ENCODE measurements around the gene DACH1.

DACH1 gene

DNA sequence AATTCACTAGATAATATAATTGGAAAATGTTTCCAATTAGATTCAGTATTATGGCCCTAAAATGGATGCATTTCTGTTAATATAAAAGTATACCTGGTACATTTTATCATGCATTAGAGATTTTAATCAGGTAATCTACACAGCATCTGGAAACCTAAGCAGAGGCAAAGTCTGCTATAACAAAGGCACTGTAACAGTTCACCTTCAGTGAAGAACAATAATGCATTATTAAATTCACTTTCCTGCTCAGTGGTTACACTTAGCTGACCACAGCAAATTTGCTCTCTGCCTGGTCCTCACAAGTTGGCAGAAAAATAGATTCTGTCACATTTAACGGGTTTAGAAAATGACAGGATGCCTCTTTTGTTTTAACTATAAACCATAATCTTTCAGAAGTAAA lies 326.9 kb downstream of the DACH1 start:
- DNase-seq: no peak

GRCh38 chr13:71536201-71536600 lies 330.8 kb downstream of the DACH1 start:
- no peak for DNase-seq

GRCh38 chr13:71524613-71525304 lies 342.2 kb downstream of the DACH1 start:
- no peak for DNase-seq

DNA sequence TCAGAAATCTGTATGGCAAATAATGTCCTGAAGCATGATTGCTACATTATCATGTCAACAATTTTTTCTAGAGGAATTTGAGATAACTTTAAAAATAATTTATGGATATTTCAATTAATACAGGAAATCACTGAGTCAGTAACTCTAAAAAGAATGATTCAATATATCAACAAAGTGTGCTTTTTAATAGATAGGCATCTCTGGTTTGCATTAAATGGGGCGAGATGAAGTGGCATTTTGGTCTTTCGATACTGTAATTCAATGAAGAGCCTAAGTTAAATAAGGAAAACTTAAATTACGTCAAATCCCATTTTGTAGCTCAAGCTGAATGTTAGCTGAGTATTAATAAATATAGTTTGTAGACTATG lies 342.8 kb downstream of the DACH1 start:
- DNase-seq: no peak

DNA sequence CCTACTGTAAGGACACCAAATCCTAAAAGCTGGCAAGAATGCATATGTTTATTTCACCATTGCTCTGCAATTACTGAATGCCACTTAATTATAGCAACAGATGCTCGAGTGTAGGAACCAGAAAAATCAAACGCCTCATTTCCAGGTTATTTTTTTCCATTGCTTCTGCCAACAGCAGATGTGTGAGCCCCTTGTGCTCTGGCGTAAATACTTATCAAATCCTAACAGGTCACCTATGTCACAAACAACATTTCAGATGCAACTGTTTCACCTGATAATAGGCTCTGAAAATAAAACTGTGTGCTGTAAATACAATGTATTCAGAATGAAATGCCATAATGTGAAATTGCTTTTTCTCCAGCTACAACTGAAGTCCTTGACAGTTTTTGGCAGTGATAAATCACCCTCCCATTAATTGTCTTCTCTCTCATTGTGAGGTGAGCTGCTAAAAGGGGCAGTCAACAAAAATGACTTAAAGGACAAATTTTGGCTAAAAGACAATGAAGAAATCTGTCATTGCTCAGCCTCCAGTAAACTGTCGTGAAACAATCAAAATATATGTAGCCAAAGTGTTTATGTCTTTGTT lies 344.0 kb downstream of the DACH1 start:
- no peak for DNase-seq

DNA sequence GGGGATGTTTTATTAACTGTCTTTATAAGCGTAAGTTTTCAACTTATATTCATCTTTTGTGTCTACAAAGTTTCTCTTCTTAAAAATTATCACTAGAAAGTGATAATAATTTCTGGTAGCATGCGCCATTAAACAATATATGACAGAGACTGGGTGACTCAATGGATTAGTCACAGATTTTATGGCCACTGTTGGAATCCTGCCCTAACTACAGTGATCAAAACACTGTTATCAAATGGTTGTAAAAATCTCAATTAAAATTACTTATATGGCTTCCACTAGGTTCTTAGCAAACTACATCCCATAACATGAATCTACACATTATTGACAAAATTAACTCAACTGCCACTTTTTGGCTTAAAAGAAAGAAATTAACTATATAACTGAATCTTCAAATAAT lies 350.0 kb downstream of the DACH1 start:
- no peak for DNase-seq

- DNase-seq: no peak
Measured at GRCh38 chr13:71516521-71516920, 350.5 kb downstream of the DACH1 start.

DNA sequence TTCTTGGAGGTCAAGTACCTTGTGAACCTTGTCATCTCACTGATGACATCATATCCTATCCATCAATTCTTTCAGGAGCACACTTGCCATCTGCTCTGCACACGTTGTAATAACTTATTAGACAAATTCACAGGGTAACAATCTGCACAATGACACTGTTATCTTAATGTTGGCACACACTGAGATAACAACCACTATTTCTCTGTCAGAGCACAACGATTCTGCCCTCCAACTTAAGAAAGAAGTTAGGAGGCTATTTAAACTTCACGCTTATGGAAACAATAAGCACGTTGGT lies 351.3 kb downstream of the DACH1 start:
- DNase-seq: no peak

DNA sequence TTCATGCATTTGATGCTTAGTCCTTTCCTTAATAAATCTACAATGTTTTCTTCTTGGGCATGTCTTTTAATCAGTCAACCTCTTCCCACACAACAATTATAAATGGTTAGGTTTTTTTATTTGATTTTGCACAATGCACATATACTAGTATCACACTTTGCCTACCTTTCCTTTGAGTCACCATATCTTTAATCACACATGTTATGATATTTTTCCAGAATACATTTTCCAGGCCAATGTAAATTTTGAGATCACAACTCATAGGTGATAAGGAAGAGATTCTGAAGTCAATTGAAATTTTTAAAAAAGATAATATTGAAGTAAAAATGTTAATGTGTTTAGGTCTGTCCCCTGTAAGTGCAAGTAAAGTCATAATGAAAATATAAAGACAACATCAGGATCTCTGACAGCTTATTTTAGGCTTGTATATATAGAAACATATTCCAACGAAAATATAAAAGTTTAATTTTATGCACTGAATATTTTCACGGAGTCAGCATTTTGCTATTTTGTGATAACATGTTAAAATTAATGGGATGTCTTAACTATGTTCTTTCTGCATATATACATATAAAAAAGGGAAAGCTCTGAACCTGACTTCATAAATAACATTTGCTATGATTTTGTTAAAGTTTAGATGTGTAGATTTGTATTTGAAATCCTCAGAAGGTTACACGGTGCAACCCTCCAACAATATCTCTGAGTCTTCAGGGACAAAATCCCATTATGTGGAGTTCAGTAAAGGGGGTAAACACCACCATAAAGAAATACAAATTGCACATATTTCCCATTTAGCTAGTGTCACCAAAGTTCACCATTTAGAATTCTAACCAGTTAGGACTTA lies 351.9 kb downstream of the DACH1 start:
- DNase-seq: no peak

GRCh38 chr13:71513411-71514033 lies 353.5 kb downstream of the DACH1 start:
- no peak for DNase-seq

DNA sequence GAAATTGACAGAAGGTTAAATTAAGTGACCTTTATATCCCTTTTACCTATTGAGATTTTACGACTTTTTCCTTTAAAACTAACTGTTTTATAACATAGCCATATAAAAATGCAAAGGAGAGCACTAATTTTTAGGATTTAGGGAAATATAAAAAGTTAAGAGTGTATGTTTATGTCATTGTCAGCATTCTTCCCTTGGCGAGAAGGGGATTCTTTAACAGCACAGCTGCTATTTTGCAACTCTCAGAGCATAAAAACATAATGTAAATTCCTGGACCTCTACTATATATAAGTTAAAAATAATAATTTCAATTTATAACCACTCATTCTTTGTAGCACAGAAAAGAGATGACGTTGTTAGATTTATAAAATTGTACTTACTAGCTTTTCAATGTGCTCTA lies 363.2 kb downstream of the DACH1 start:
- no peak for DNase-seq

DNA sequence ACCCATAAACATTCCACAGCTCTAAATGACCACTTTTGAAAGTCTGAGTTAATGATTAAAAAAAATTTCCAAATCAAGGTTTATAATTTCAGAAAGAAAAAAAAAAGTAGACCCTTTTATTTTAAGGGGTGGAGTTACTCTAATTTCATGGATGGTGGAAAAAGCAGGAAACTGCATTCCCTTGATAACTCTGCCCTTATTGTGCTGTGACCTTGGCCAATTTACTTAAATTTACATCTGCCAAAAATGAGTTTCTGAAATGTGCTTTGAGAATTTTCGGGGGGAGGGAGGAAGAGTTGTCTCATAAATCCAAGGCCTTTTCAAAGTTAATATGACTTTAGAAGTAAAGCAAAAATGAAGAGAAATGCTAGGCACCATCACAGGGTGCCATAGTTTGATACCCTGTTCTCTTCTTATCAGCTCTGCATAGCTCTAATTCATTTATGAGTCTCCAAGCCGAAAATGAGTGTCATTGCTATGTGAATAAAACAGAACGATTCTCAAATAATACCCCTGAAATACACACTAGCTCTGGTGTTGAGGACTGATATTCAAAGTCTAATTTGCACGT lies 367.0 kb downstream of the DACH1 start:
- no peak for DNase-seq

GRCh38 chr13:71499235-71499634 lies 367.8 kb downstream of the DACH1 start:
- no peak for DNase-seq

GRCh38 chr13:71493189-71493588 lies 373.8 kb downstream of the DACH1 start:
- DNase-seq: no peak

GRCh38 chr13:71492346-71492871 lies 374.6 kb downstream of the DACH1 start:
- DNase-seq: no peak

DNA sequence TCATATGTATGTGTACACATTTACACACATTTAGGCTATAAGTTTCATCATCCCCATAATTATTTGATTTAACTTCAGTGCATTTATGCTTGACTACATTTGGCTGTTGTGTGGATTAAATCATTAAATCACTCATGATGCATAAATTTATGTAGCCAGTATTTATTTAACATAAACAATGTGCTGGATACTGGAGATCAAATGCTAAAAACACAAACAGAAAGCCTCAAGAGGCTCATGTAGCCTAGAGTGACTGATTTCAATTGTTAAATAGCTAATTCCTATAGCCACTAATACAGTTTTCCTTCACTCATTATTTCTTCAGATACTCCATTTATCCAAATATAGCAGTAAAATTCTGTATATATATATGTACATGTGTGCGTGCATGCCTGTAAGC lies 376.0 kb downstream of the DACH1 start:
- no peak for DNase-seq

- DNase-seq: no peak
Measured at GRCh38 chr13:71489041-71489440, 378.0 kb downstream of the DACH1 start.

GRCh38 chr13:71488201-71488600 lies 378.8 kb downstream of the DACH1 start:
- DNase-seq: no peak

DNA sequence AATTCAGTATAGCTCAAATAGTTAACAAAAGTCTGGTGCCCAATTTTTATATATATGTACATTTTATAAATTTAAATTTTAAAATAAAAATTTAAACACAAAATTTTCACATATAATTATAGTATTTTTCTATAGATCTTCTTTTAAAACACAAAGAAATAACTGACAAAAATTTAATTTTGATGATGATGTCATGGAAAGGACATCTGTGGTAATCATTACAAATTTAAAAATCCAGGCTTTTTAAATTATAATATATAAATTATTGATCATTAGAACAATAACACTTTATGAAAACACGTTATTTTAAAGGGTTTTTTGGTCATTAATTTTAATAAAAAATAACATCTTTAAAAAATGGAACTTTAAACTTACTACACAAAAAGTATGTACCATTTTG lies 381.1 kb downstream of the DACH1 start:
- DNase-seq: no peak

DNA sequence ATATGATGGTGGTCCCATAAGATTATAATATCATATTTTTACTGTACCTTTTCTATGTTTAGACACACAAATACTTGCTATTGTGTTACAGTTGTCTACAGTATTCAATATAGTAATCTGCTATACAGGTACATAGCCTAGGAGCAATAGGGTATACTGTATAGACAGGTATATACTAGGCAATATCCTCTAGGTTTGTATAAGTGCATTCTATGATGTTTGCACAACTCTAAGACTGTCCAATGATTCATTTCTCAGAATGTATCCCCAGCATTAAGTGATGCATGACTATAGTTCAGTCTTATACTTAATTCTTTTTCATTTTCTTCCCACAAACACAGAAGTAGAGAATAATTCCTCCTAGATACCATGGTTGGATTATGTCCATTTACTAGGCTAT lies 383.3 kb downstream of the DACH1 start:
- DNase-seq: no peak

- DNase-seq: no peak
Measured at GRCh38 chr13:71481501-71481900, 385.5 kb downstream of the DACH1 start.

DNA sequence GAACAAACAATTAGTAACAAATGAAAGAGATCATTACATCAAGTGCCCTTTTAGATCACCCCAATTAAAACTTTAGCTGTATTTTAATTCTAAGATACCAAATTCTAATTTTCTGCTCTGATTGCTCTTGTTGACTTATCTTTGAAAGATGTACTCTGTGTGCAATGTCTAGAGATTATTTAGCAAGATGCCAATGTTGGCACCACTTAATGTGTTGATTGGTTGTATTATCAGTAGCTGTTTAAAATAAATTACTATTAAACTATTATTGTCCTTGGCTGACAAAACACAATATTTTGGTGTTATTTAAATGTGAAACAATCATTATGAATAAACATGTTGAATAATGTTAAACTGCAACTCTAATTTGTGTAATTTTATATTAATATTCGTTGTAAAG lies 386.0 kb downstream of the DACH1 start:
- no peak for DNase-seq

- DNase-seq: no peak
Measured at GRCh38 chr13:71477735-71478134, 389.3 kb downstream of the DACH1 start.
